Activated CD4-positive, alpha-beta T cell treated with anti-CD3 and anti-CD28 coated beads for 36 hours (primary cell): ENCODE measurements around the gene ALX4. TPM values are rescaled to one million over a fixed set of nuclear protein-coding genes. Genes with fewer than 3 reads are reported as not detected.

ENCODE experiments used
- ATAC-seq: fragments of 200-7000 bp; cut with Tn5 transposase; one replicate; pipeline ENCODE4 v1.10.0; 2021; ENCODE audit warnings: mild to moderate bottlenecking, moderate library complexity
- CTCF ChIA-PET: fragments of 350-600 bp; sonication (Branson Sonifier 250); formaldehyde crosslinking; loops from one replicate; lab custom pipeline; 2021; ENCODE audit warnings: antibody characterized with exemption; lab: Charles Lee
- POLR2A ChIA-PET: fragments of 350-600 bp; sonication (Branson Sonifier 250); formaldehyde crosslinking; loops from one replicate; lab custom pipeline; 2021; ENCODE audit warnings: antibody characterized with exemption, inconsistent platforms; lab: Charles Lee
- DNase-seq: peaks from one replicate; pipeline ENCODE4 v3.0.0-alpha.2; 2020
- H3K27ac Mint-ChIP-seq: one replicate; pipeline ENCODE4 v1.8.0; 2021; ENCODE audit warnings: mixed read lengths
- H3K27me3 Mint-ChIP-seq: one replicate; pipeline ENCODE4 v1.8.0; 2021; ENCODE audit warnings: mixed read lengths
- H3K36me3 Mint-ChIP-seq: one replicate; pipeline ENCODE4 v1.8.0; 2021; ENCODE audit warnings: low read depth, mixed read lengths
- H3K4me1 Mint-ChIP-seq: one replicate; pipeline ENCODE4 v1.8.0; 2021; ENCODE audit warnings: mixed read lengths
- H3K4me3 Mint-ChIP-seq: one replicate; pipeline ENCODE4 v1.8.0; 2021; ENCODE audit warnings: mild to moderate bottlenecking, moderate library complexity, mixed read lengths
- H3K9me3 Mint-ChIP-seq: one replicate; pipeline ENCODE4 v1.8.0; 2021; ENCODE audit warnings: low read depth, mixed read lengths
- intact Hi-C, 2 experiments: fragments of 100-400 bp; cut with DNase I in 1 of 2; cut with micrococcal nuclease in 1 of 2; formaldehyde crosslinking; loops; one replicate each; pipeline versions ENCODE4 v1.14.2 to v1.15.1; 2022 to 2024; cut with DNase I, micrococcal nuclease
- total RNA-seq, 2 experiments: library from RNA; stranded (reverse); gene quantifications; one replicate each; pipeline ENCODE4 v1.2.3, GENCODE V29; 2021

Gene ALX4
- total RNA-seq, 2 experiments from 2014 or later, result not detected

- peaks cover 7% of the 10 kb centered on the region for H3K36me3 Mint-ChIP-seq
- H3K27me3 Mint-ChIP-seq, result no peaks in the 10 kb centered on the region
- intact Hi-C loops, result loop anchor here (5.0 to 10.0 kb wide), 2 partner anchors 102 to 134 kb away; partner anchors contain the start of gene EXT2 (in 1 of the 2)
- ChIA-PET POLR2A (no interaction called here), CTCF (interaction anchor here (0.9 kb wide), 1 partner anchor 50 kb away, joined by 4 read pairs; no protein-coding TSS in a partner anchor)
- no peak overlapping the region for H3K4me3 Mint-ChIP-seq
- no peak for DNase-seq
- no peak overlapping the region for H3K27ac Mint-ChIP-seq
- ATAC-seq, result no peak
- H3K4me1 Mint-ChIP-seq, result no peaks in the 10 kb centered on the region
- no peaks in the 10 kb centered on the region for H3K9me3 Mint-ChIP-seq
Observed at GRCh38 chr11:44229098-44229497, 80.8 kb downstream of the ALX4 start.

- Mint-ChIP-seq H3K4me1 (no peaks in the 10 kb centered on the region), H3K36me3 (peaks cover 7% of the 10 kb centered on the region), H3K4me3 (no peak overlapping the region), H3K9me3 (no peaks in the 10 kb centered on the region), H3K27ac (no peak overlapping the region), H3K27me3 (no peaks in the 10 kb centered on the region)
- CTCF ChIA-PET, result interaction anchor here (0.9 kb wide), 1 partner anchor 50 kb away, joined by 4 read pairs; no protein-coding TSS in a partner anchor
- intact Hi-C loops, result loop anchor here (5.0 to 10.0 kb wide), 2 partner anchors 101 to 134 kb away; partner anchors contain the start of gene EXT2 (in 1 of the 2)
- POLR2A ChIA-PET, result no interaction called here
- DNase-seq (no peak), ATAC-seq (no peak)
Observed at GRCh38 chr11:44228379-44228778, 81.6 kb downstream of the ALX4 start.

- H3K4me3 Mint-ChIP-seq, result no peak overlapping the region
- no peaks in the 10 kb centered on the region for H3K27me3 Mint-ChIP-seq
- ATAC-seq (no peak), DNase-seq (no peak)
- peaks cover 4% of the 10 kb centered on the region for H3K36me3 Mint-ChIP-seq
- intact Hi-C loops, result loop anchor here (5.0 to 10.0 kb wide), 2 partner anchors 100 to 132 kb away; partner anchors contain the start of gene EXT2 (in 1 of the 2)
- ChIA-PET CTCF (no interaction called here), POLR2A (no interaction called here)
- H3K4me1 Mint-ChIP-seq, result no peaks in the 10 kb centered on the region
- H3K27ac Mint-ChIP-seq, result no peak overlapping the region
- no peaks in the 10 kb centered on the region for H3K9me3 Mint-ChIP-seq
Observed at GRCh38 chr11:44226945-44227344, 83.0 kb downstream of the ALX4 start.

- H3K9me3 Mint-ChIP-seq, result no peaks in the 10 kb centered on the region
- intact Hi-C loops, result loop anchor here (5.0 to 10.0 kb wide), 2 partner anchors 99 to 132 kb away; partner anchors contain the start of gene EXT2 (in 1 of the 2)
- H3K4me3 Mint-ChIP-seq, result no peak overlapping the region
- H3K27ac Mint-ChIP-seq, result no peak overlapping the region
- peaks cover 2% of the 10 kb centered on the region for H3K36me3 Mint-ChIP-seq
- ChIA-PET CTCF (no interaction called here), POLR2A (no interaction called here)
- no peak for ATAC-seq
- no peak for DNase-seq
- no peaks in the 10 kb centered on the region for H3K4me1 Mint-ChIP-seq
- no peaks in the 10 kb centered on the region for H3K27me3 Mint-ChIP-seq
Observed at GRCh38 chr11:44226490-44226889, 83.4 kb downstream of the ALX4 start.

GRCh38 chr11:44224867-44225501 is 85.0 kb downstream of the ALX4 start:
- POLR2A ChIA-PET, result interaction anchor here (0.6 kb wide), 1 partner anchor 9 kb away, joined by 3 read pairs; no protein-coding TSS in a partner anchor
- H3K36me3 Mint-ChIP-seq, result peaks cover 10% of the 10 kb centered on the region
- no peaks in the 10 kb centered on the region for H3K9me3 Mint-ChIP-seq
- CTCF ChIA-PET, result interaction anchor here (0.6 to 2.4 kb wide), 5 partner anchors 9 to 613 kb away, joined by 3 to 7 read pairs (median 3); no protein-coding TSS in a partner anchor
- ATAC-seq, result no peak
- H3K27me3 Mint-ChIP-seq, result no peaks in the 10 kb centered on the region
- no peaks in the 10 kb centered on the region for H3K4me1 Mint-ChIP-seq
- H3K27ac Mint-ChIP-seq, result no peak overlapping the region
- no peak for DNase-seq
- no peak overlapping the region for H3K4me3 Mint-ChIP-seq
- intact Hi-C loops, result loop anchor here (5.0 to 10.0 kb wide), 2 partner anchors 98 to 130 kb away; partner anchors contain the start of gene EXT2 (in 1 of the 2)

- H3K4me1 Mint-ChIP-seq, result no peaks in the 10 kb centered on the region
- no peaks in the 10 kb centered on the region for H3K9me3 Mint-ChIP-seq
- H3K27me3 Mint-ChIP-seq, result no peaks in the 10 kb centered on the region
- intact Hi-C loops, result loop anchor here in 1 of 2 experiments (10.0 kb wide), 1 partner anchor 128 kb away; the partner anchor contains the start of gene EXT2
- no peak for DNase-seq
- ATAC-seq, result no peak
- no peak overlapping the region for H3K27ac Mint-ChIP-seq
- ChIA-PET CTCF (interaction anchor here (2.4 kb wide), 1 partner anchor 11 kb away, joined by 7 read pairs; no protein-coding TSS in a partner anchor), POLR2A (interaction anchor here (0.6 kb wide), 1 partner anchor 8 kb away, joined by 4 read pairs; no protein-coding TSS in a partner anchor)
- H3K36me3 Mint-ChIP-seq, result peaks cover 16% of the 10 kb centered on the region
- H3K4me3 Mint-ChIP-seq, result no peak overlapping the region
Observed at GRCh38 chr11:44223238-44223637, 86.7 kb downstream of the ALX4 start.

- no peak for DNase-seq
- H3K4me3 Mint-ChIP-seq, result no peak overlapping the region
- CTCF ChIA-PET, result interaction anchor here (0.6 to 0.8 kb wide), 2 partner anchors 10 to 64 kb away, joined by 3 to 4 read pairs; no protein-coding TSS in a partner anchor
- no peak overlapping the region for H3K27ac Mint-ChIP-seq
- no peak for ATAC-seq
- POLR2A ChIA-PET, result no interaction called here
- no peaks in the 10 kb centered on the region for H3K4me1 Mint-ChIP-seq
- peaks cover 21% of the 10 kb centered on the region for H3K36me3 Mint-ChIP-seq
- no peaks in the 10 kb centered on the region for H3K27me3 Mint-ChIP-seq
- H3K9me3 Mint-ChIP-seq, result no peaks in the 10 kb centered on the region
- intact Hi-C loops, result loop anchor here in 1 of 2 experiments (10.0 kb wide), 1 partner anchor 127 kb away; the partner anchor contains the start of gene EXT2
Observed at GRCh38 chr11:44221992-44222391, 87.9 kb downstream of the ALX4 start.

GRCh38 chr11:44221456-44221855 is 88.5 kb downstream of the ALX4 start:
- H3K9me3 Mint-ChIP-seq, result no peaks in the 10 kb centered on the region
- H3K27me3 Mint-ChIP-seq, result no peaks in the 10 kb centered on the region
- intact Hi-C loops, result loop anchor here in 1 of 2 experiments (10.0 kb wide), 1 partner anchor 127 kb away; the partner anchor contains the start of gene EXT2
- ChIA-PET POLR2A (no interaction called here), CTCF (interaction anchor here (0.8 kb wide), 1 partner anchor 64 kb away, joined by 4 read pairs; no protein-coding TSS in a partner anchor)
- H3K36me3 Mint-ChIP-seq, result peaks cover 21% of the 10 kb centered on the region
- H3K27ac Mint-ChIP-seq, result no peak overlapping the region
- no peaks in the 10 kb centered on the region for H3K4me1 Mint-ChIP-seq
- no peak overlapping the region for H3K4me3 Mint-ChIP-seq
- DNase-seq (no peak), ATAC-seq (no peak)

- no peak for ATAC-seq
- no peak for DNase-seq
- ChIA-PET CTCF (interaction anchor here (0.5 kb wide), 1 partner anchor 64 kb away, joined by 3 read pairs; no protein-coding TSS in a partner anchor), POLR2A (no interaction called here)
- H3K9me3 Mint-ChIP-seq, result no peaks in the 10 kb centered on the region
- H3K27me3 Mint-ChIP-seq, result no peaks in the 10 kb centered on the region
- H3K27ac Mint-ChIP-seq, result no peak overlapping the region
- H3K4me3 Mint-ChIP-seq, result no peak overlapping the region
- H3K36me3 Mint-ChIP-seq, result peaks cover 21% of the 10 kb centered on the region
- H3K4me1 Mint-ChIP-seq, result no peaks in the 10 kb centered on the region
- intact Hi-C loops, result loop anchor here in 1 of 2 experiments (10.0 kb wide), 1 partner anchor 125 kb away; the partner anchor contains the start of gene EXT2
Observed at GRCh38 chr11:44219830-44220796, 89.8 kb downstream of the ALX4 start.

- Mint-ChIP-seq H3K27ac (no peak overlapping the region), H3K27me3 (no peaks in the 10 kb centered on the region), H3K4me1 (peaks cover 6% of the 10 kb centered on the region), H3K4me3 (no peak overlapping the region), H3K36me3 (peaks cover 26% of the 10 kb centered on the region), H3K9me3 (no peaks in the 10 kb centered on the region)
- ChIA-PET POLR2A (no interaction called here), CTCF (interaction anchor here (0.5 kb wide), 1 partner anchor 39 kb away, joined by 3 read pairs; no protein-coding TSS in a partner anchor)
- ATAC-seq, result no peak
- DNase-seq, result no peak
- intact Hi-C loops, result no loop called here
Observed at GRCh38 chr11:44217432-44217831, 92.5 kb downstream of the ALX4 start.
